OCI-LY7 (cell line): Measurements from ENCODE around the gene COL13A1. TPM values are rescaled to one million over a fixed set of nuclear protein-coding genes. Genes with fewer than 3 reads are reported as not detected.
A peak's percentile ranks its signal among the peaks of the same experiment; 100 is the strongest.

Experiments used
- BruUV-seq: library from RNA; stranded (reverse); fragments of 400-500 nt; replicated peaks from 2 replicates; lab custom pipeline; 2021; lab: Mats Ljungman, UMichigan
- CTCF ChIA-PET: fragments of 300-600 bp; sonication (Branson Sonifier 250); formaldehyde crosslinking; loops from one replicate; lab custom pipeline; 2022; ENCODE audit warnings: antibody characterized with exemption; ENCODE audit not compliant: unreplicated experiment; lab: Charles Lee
- POLR2A ChIA-PET: fragments of 300-600 bp; sonication (Branson Sonifier 250); formaldehyde crosslinking; loops from one replicate; lab custom pipeline; 2022; ENCODE audit warnings: antibody characterized with exemption; lab: Charles Lee
- DNase-seq: peaks from one replicate; pipeline ENCODE4 v3.0.0-alpha.2; 2015; ENCODE audit warnings: low spot score
- H2AFZ ChIP-seq: fragments of 200-600 bp; sonication (generic), shearing (Covaris generic); 2 replicates; pipeline ENCODE4 v1.6.1; 2014; ENCODE audit warnings: mild to moderate bottlenecking, antibody characterized with exemption, low read length, moderate library complexity
- H3K27ac ChIP-seq: fragments of 200-600 bp; sonication (generic); 2 replicates; pipeline ENCODE4 v1.5.1; 2014; ENCODE audit warnings: mixed run types, low read depth, mild to moderate bottlenecking, moderate library complexity, low read length, inconsistent platforms; ENCODE audit not compliant: poor library complexity, severe bottlenecking
- H3K36me3 ChIP-seq: fragments of 200-600 bp; sonication (generic); 2 replicates; pipeline ENCODE4 v1.6.1; 2014; ENCODE audit warnings: mild to moderate bottlenecking, antibody characterized with exemption, low read length, moderate library complexity, mixed read lengths; ENCODE audit not compliant: insufficient read depth
- H3K4me1 ChIP-seq: fragments of 200-600 bp; sonication (generic); 2 replicates; pipeline ENCODE4 v1.5.1; 2014; ENCODE audit warnings: mild to moderate bottlenecking, low read length; ENCODE audit not compliant: insufficient read depth, poor library complexity, severe bottlenecking
- H3K4me2 ChIP-seq: fragments of 200-600 bp; sonication (generic); 2 replicates; pipeline ENCODE4 v1.6.1; 2014; ENCODE audit warnings: mild to moderate bottlenecking, low read length
- H3K4me3 ChIP-seq: fragments of 200-600 bp; sonication (generic); 2 replicates; pipeline ENCODE4 v1.5.1; 2014; ENCODE audit warnings: mild to moderate bottlenecking, low read depth, low read length; ENCODE audit not compliant: poor library complexity, severe bottlenecking
- H3K79me2 ChIP-seq: fragments of 200-600 bp; sonication (generic); 2 replicates; pipeline ENCODE4 v1.6.1; 2016; ENCODE audit warnings: low read depth, mild to moderate bottlenecking, low read length, moderate library complexity, mixed read lengths; ENCODE audit not compliant: insufficient read depth
- H3K9me2 ChIP-seq: fragments of 200-600 bp; sonication (generic); 2 replicates; pipeline ENCODE4 v1.6.1; 2016; ENCODE audit warnings: mild to moderate bottlenecking, low read length, mixed read lengths; ENCODE audit not compliant: insufficient read depth
- H3K9me3 ChIP-seq: fragments of 200-600 bp; sonication (generic); 2 replicates; pipeline ENCODE4 v1.6.1; 2014; ENCODE audit warnings: mild to moderate bottlenecking, mixed run types, low read length, mixed read lengths
- H4K20me1 ChIP-seq: fragments of 200-600 bp; sonication (generic); 2 replicates; pipeline ENCODE4 v1.6.1; 2014; ENCODE audit warnings: mild to moderate bottlenecking, antibody characterized with exemption, low read length, moderate library complexity, mixed read lengths; ENCODE audit not compliant: insufficient read depth
- CTCF ChIP-seq: fragments of 200-600 bp; sonication (generic); conservative IDR thresholded peaks from 2 replicates; pipeline ENCODE4 v1.5.1; 2014; ENCODE audit warnings: mild to moderate bottlenecking, antibody characterized with exemption, low read length, moderate library complexity, mixed read lengths
- EZH2phosphoT487 ChIP-seq: fragments of 200-600 bp; sonication (generic); IDR thresholded peaks from 2 replicates; pipeline ENCODE4 v1.6.1; 2018; ENCODE audit warnings: low read depth, borderline replicate concordance, mild to moderate bottlenecking, mixed run types, antibody characterized with exemption, low read length, moderate library complexity, mixed read lengths
- intact Hi-C: fragments of 100-400 bp; cut with micrococcal nuclease; formaldehyde crosslinking; loops from one replicate; pipeline ENCODE4 v1.10.0; 2022; ENCODE audit not compliant: unreplicated experiment
- total RNA-seq, 2 experiments: library from RNA; depleted of rRNA in 1 of 2; stranded (reverse); fragments of >200 nt in 1 of 2; shearing (Covaris generic) in 1 of 2; gene quantifications; 2 replicates each; pipeline ENCODE4 v1.2.3, GENCODE V29; 2014 to 2022

The COL13A1 gene
- total RNA-seq, 2 experiments from 2014 or later, result 0.06 TPM; not detected in 1

DNA sequence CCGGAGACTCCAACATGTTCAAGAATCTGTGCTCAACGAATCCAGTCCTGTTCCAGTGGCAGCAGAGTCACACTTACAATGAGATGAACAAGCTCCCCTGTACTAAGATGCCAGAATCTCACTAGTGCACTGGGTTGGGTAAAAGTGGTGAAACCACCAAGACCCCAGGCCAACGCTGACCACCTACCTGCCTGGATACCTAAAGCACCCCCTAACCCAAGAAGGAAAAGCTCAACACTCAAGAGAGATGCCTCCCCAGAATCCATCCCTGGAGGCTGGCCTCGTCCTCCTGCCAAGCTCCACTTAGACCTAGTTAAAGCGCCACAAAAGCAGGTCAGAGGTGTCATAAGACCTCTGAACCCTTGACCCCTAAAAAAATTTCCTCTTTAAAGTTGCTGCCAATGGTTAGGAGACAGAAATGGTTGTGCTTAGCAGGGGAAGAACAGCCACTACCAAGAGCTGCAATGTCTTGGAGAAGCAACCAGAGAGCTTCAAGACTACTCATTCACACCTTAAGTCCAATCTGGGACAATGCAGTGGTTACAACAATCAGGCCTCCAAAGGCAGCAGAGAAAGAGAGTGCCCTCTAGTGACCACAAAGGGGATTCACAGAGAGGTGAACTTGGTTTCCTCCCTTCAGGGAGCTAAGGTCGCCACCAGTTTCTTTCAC, 156.3 kb downstream of the COL13A1 start:
- H3K4me2 ChIP-seq, result no peak overlapping the region
- H4K20me1 ChIP-seq, result no peaks in the 10 kb centered on the region
- no peaks in the 10 kb centered on the region for H3K9me2 ChIP-seq
- POLR2A ChIA-PET, result no interaction called here
- H3K36me3 ChIP-seq, result no peaks in the 10 kb centered on the region
- BruUV-seq, result no TSS peak
- TF ChIP-seq EZH2phosphoT487, result no peak
- TF ChIP-seq CTCF, result peak; percentile 92
- peak; percentile 78 for DNase-seq
- H3K27ac ChIP-seq, result no peak overlapping the region
- CTCF ChIA-PET, result interaction anchor here (0.7 kb wide), 1 partner anchor 23 kb away, joined by 3 read pairs; no protein-coding TSS in a partner anchor
- H2AFZ ChIP-seq, result no peak overlapping the region
- intact Hi-C loops, result loop anchor here (2.0 to 10.0 kb wide), 2 partner anchors 21 to 313 kb away; no protein-coding TSS in a partner anchor
- H3K79me2 ChIP-seq, result no peaks in the 10 kb centered on the region
- H3K4me3 ChIP-seq, result no peak overlapping the region
- no peaks in the 10 kb centered on the region for H3K9me3 ChIP-seq
- peaks cover 44% of the 10 kb centered on the region for H3K4me1 ChIP-seq

DNA sequence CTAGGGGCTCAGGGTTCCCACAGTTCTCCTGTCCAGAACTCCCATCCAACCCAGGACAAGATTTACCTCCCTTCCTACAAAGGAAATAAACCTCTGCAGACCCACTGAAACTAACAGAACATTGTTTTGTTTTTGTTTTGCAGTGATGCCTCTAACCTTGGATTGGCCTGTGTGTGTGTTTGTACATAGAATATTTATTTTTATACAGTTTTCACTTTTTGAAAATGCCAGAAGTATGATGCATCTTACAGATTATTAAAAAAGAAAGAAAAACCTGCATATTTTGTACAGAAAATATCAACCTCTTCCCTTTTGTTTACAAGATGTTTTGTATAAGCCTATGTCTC, 156.8 kb downstream of the COL13A1 start:
- ChIA-PET POLR2A (no interaction called here), CTCF (interaction anchor here (0.7 kb wide), 1 partner anchor 23 kb away, joined by 3 read pairs; no protein-coding TSS in a partner anchor)
- Histone ChIP-seq H3K79me2 (no peaks in the 10 kb centered on the region), H3K9me3 (no peaks in the 10 kb centered on the region), H3K4me3 (no peak overlapping the region), H3K9me2 (no peaks in the 10 kb centered on the region), H2AFZ (no peak overlapping the region), H4K20me1 (no peaks in the 10 kb centered on the region), H3K27ac (no peak overlapping the region), H3K36me3 (no peaks in the 10 kb centered on the region), H3K4me2 (no peak overlapping the region), H3K4me1 (peaks cover 44% of the 10 kb centered on the region)
- no peak for DNase-seq
- intact Hi-C loops, result loop anchor here (2.0 to 10.0 kb wide), 2 partner anchors 22 to 314 kb away; no protein-coding TSS in a partner anchor
- no TSS peak for BruUV-seq
- peak; percentile 61; the same call in 1 of the 2 replicates for TF ChIP-seq CTCF
- no peak for TF ChIP-seq EZH2phosphoT487

GRCh38 chr10:69959911-69960310, 158.2 kb downstream of the COL13A1 start:
- H3K9me2 ChIP-seq, result no peaks in the 10 kb centered on the region
- intact Hi-C loops, result loop anchor here (2.0 to 10.0 kb wide), 2 partner anchors 23 to 315 kb away; no protein-coding TSS in a partner anchor
- H3K27ac ChIP-seq, result peak overlapping the region; percentile 50
- peak overlapping the region; percentile 84 for H2AFZ ChIP-seq
- H3K4me1 ChIP-seq, result peaks cover 47% of the 10 kb centered on the region
- no peaks in the 10 kb centered on the region for H3K36me3 ChIP-seq
- POLR2A ChIA-PET, result interaction anchor here (0.6 to 1.3 kb wide), 3 partner anchors 15 to 1447 kb away, joined by 3 read pairs; no protein-coding TSS in a partner anchor
- TF ChIP-seq CTCF (no peak), EZH2phosphoT487 (no peak)
- no peaks in the 10 kb centered on the region for H4K20me1 ChIP-seq
- peak overlapping the region; percentile 46 for H3K4me2 ChIP-seq
- no TSS peak for BruUV-seq
- CTCF ChIA-PET, result interaction anchor here (0.8 to 1.0 kb wide), 2 partner anchors 9 to 42 kb away, joined by 3 read pairs; no protein-coding TSS in a partner anchor
- no peaks in the 10 kb centered on the region for H3K9me3 ChIP-seq
- DNase-seq, result peak; percentile 67
- H3K79me2 ChIP-seq, result no peaks in the 10 kb centered on the region
- no peak overlapping the region for H3K4me3 ChIP-seq
